NB4 (cell line): ENCODE data around the gene RXRB.

ENCODE experiments used
- DNase-seq: peaks from one replicate; pipeline ENCODE4 v3.0.0; 2010; ENCODE audit warnings: low read depth
- H3K4me3 ChIP-seq: one replicate; pipeline ENCODE4 v1.5.1; 2011; ENCODE audit warnings: mild to moderate bottlenecking, low read depth, low read length, moderate library complexity
- CTCF ChIP-seq: IDR thresholded peaks from one replicate; pipeline ENCODE4 v1.5.1; 2012; ENCODE audit warnings: low read depth, low read length
- MAX ChIP-seq: IDR thresholded peaks from 2 replicates; pipeline ENCODE4 v1.6.1; 2011; ENCODE audit warnings: low read depth, low read length
- MYC ChIP-seq: IDR thresholded peaks from 2 replicates; pipeline ENCODE4 v1.6.1; 2011; ENCODE audit warnings: low read depth, low read length
- POLR2A ChIP-seq: IDR thresholded peaks from 2 replicates; pipeline ENCODE4 v1.6.1; 2011; ENCODE audit warnings: mild to moderate bottlenecking; ENCODE audit not compliant: insufficient read length; ENCODE audit errors: extremely low read depth

The RXRB gene

GRCh38 chr6:33208091-33208967 lies 7.9 kb upstream of the RXRB start, which contains the start of gene RING1:
RING1 (plus strand) TSS chr6:33208500; CDS start chr6:33208823, 323 bp downstream.
- peak; percentile 6; the same call in 1 of the 2 replicates for TF ChIP-seq MAX
- no peak for TF ChIP-seq MYC
- TF ChIP-seq POLR2A: peak; percentile 83
- peak within 1 kb of the TSS; percentile 89 for H3K4me3 ChIP-seq
- peak; percentile 82 for DNase-seq

- TF ChIP-seq MYC: no peak
- no peak for TF ChIP-seq MAX
- DNase-seq: peak; percentile 53
- peak overlapping the region; percentile 89 for H3K4me3 ChIP-seq
Observed at GRCh38 chr6:33207552-33208090, 7.2 kb upstream of the RXRB start.

GRCh38 chr6:33206864-33207551 lies 6.5 kb upstream of the RXRB start:
- DNase-seq: no peak
- peak overlapping the region; percentile 89 for H3K4me3 ChIP-seq
- TF ChIP-seq MAX (no peak), CTCF (no peak), POLR2A (no peak), MYC (no peak)

- no peak overlapping the region for H3K4me3 ChIP-seq
- DNase-seq: peak; percentile 10
- no peak for TF ChIP-seq MAX
Observed at GRCh38 chr6:33206027-33206863, 5.8 kb upstream of the RXRB start.

GRCh38 chr6:33205191-33206026 lies 4.9 kb upstream of the RXRB start:
- TF ChIP-seq MAX: no peak
- no peak for TF ChIP-seq POLR2A
- peak; percentile 11 for TF ChIP-seq CTCF
- no peak for TF ChIP-seq MYC
- DNase-seq: peak; percentile 31
- no peak overlapping the region for H3K4me3 ChIP-seq

- H3K4me3 ChIP-seq: no peak within 1 kb of the TSS
- TF ChIP-seq MYC (no peak), POLR2A (no peak), MAX (no peak), CTCF (no peak)
- DNase-seq: no peak
Observed at GRCh38 chr6:33204415-33205190, 4.1 kb upstream of the RXRB start, which contains the start of gene HSD17B8. HSD17B8 (plus strand) TSS chr6:33204655; CDS start chr6:33204669, 14 bp downstream.
